CD14-positive monocyte (primary cell): ENCODE data around the gene SLC39A9. TPM values are rescaled to one million over a fixed set of nuclear protein-coding genes. Genes with fewer than 3 reads are reported as not detected.

Source experiments
- DNase-seq, 3 donors: peaks; one replicate each; pipeline ENCODE4 v3.0.0-alpha.2; 2011 to 2022
- H2AFZ ChIP-seq: 2 replicates; pipeline ENCODE4 v1.6.0; 2012; ENCODE audit warnings: mild to moderate bottlenecking, low read depth, low read length, inconsistent platforms; ENCODE audit not compliant: insufficient read depth, poor library complexity, severe bottlenecking
- H3K27ac ChIP-seq, 2 donors: 1 replicate in 1 of 2; 2 replicates in 1 of 2; pipeline ENCODE4 v1.5.1; 2012 to 2013; ENCODE audit warnings: low read length in 2 of 2, control low read depth in 1 of 2, inconsistent platforms in 1 of 2, low read depth in 1 of 2, mild to moderate bottlenecking in 1 of 2
- H3K27me3 ChIP-seq, 2 donors: one replicate each; pipeline versions ENCODE4 v1.6.0 to v1.6.1; 2011 to 2013; ENCODE audit warnings: low read length in 2 of 2; ENCODE audit not compliant: control insufficient read depth in 2 of 2, insufficient read depth in 2 of 2
- H3K36me3 ChIP-seq, 2 donors: replicated peaks in 1 of 2; 1 replicate in 1 of 2; 2 replicates in 1 of 2; pipeline versions ENCODE4 v1.5.1 to v1.6.1; 2012 to 2013; ENCODE audit warnings: low read length in 2 of 2, control low read depth in 1 of 2, inconsistent platforms in 1 of 2, mild to moderate bottlenecking in 1 of 2; ENCODE audit not compliant: insufficient read depth in 2 of 2, control insufficient read depth in 1 of 2
- H3K4me1 ChIP-seq, 2 donors: 1 replicate in 1 of 2; 2 replicates in 1 of 2; pipeline versions ENCODE4 v1.5.1 to v1.6.1; 2012 to 2013; ENCODE audit warnings: low read length in 2 of 2, control low read depth in 1 of 2, inconsistent platforms in 1 of 2, mild to moderate bottlenecking in 1 of 2, moderate library complexity in 1 of 2; ENCODE audit not compliant: insufficient read depth in 2 of 2, control insufficient read depth in 1 of 2
- H3K4me2 ChIP-seq: replicated peaks from 2 replicates; pipeline ENCODE3; 2012; ENCODE audit warnings: low read length, moderate library complexity, mild to moderate bottlenecking; ENCODE audit not compliant: poor library complexity, severe bottlenecking; ENCODE audit errors: extremely low read depth
- H3K4me3 ChIP-seq, 3 experiments: fragments of 200-600 bp in 1 of 3; sonication (generic) in 1 of 3; replicated peaks in 1 of 3; 1 replicate in 2 of 3; 2 replicates in 1 of 3; pipeline ENCODE4 v1.5.1; 2011 to 2013; ENCODE audit warnings: low read length in 3 of 3, mild to moderate bottlenecking in 3 of 3, control low read depth in 2 of 3, low read depth in 2 of 3, inconsistent platforms in 1 of 3, moderate library complexity in 1 of 3
- H3K79me2 ChIP-seq: 2 replicates; pipeline ENCODE4 v1.6.0; 2012; ENCODE audit warnings: mild to moderate bottlenecking, control low read depth, inconsistent platforms, low read length, moderate library complexity; ENCODE audit not compliant: insufficient read depth
- H3K9ac ChIP-seq: 2 replicates; pipeline ENCODE4 v1.6.0; 2017; ENCODE audit warnings: low read length, mild to moderate bottlenecking; ENCODE audit not compliant: insufficient read depth, poor library complexity, severe bottlenecking
- H3K9me3 ChIP-seq, 2 donors: replicated peaks in 1 of 2; 1 replicate in 1 of 2; 2 replicates in 1 of 2; pipeline versions ENCODE4 v1.5.1 to v1.6.1; 2012 to 2013; ENCODE audit warnings: low read length in 2 of 2, control low read depth in 1 of 2; ENCODE audit not compliant: control insufficient read depth in 1 of 2, insufficient read depth in 1 of 2
- H4K20me1 ChIP-seq: 2 replicates; pipeline ENCODE4 v1.6.0; 2012; ENCODE audit warnings: mild to moderate bottlenecking, low read length, control low read depth, moderate library complexity; ENCODE audit not compliant: insufficient read depth
- H3K27ac Mint-ChIP-seq, 7 donors: one replicate each; pipeline ENCODE4 v1.8.0; 2020; ENCODE audit warnings: mild to moderate bottlenecking in 7 of 7, mixed read lengths in 7 of 7, moderate library complexity in 6 of 7, inconsistent platforms in 2 of 7
- H3K27me3 Mint-ChIP-seq, 3 donors: one replicate each; pipeline ENCODE4 v1.8.0; 2021 to 2022; ENCODE audit warnings: low read depth in 3 of 3, mild to moderate bottlenecking in 3 of 3, mixed read lengths in 3 of 3, moderate library complexity in 3 of 3, inconsistent platforms in 1 of 3
- H3K36me3 Mint-ChIP-seq, 2 donors: one replicate each; pipeline ENCODE4 v1.8.0; 2020; ENCODE audit warnings: mixed read lengths in 2 of 2, inconsistent platforms in 1 of 2, mild to moderate bottlenecking in 1 of 2
- H3K4me1 Mint-ChIP-seq: one replicate; pipeline ENCODE4 v1.8.0; 2020; ENCODE audit warnings: mild to moderate bottlenecking, mixed read lengths
- H3K4me3 Mint-ChIP-seq, 2 donors: one replicate each; pipeline ENCODE4 v1.8.0; 2020; ENCODE audit warnings: mild to moderate bottlenecking in 2 of 2, mixed read lengths in 2 of 2, moderate library complexity in 1 of 2
- H3K9me3 Mint-ChIP-seq, 7 donors: one replicate each; pipeline ENCODE4 v1.8.0; 2020 to 2022; ENCODE audit warnings: mixed read lengths in 7 of 7, mild to moderate bottlenecking in 6 of 7, moderate library complexity in 6 of 7, inconsistent platforms in 2 of 7
- CTCF ChIP-seq: fragments of 200-600 bp; IDR thresholded peaks from one replicate; pipeline ENCODE4 v1.8.0; 2022; ENCODE audit warnings: antibody characterized with exemption, mild to moderate bottlenecking
- WGBS: methylation state at CpG from one replicate; pipeline ENCODE4 v1.1.5; 2013; ENCODE audit warnings: missing lambda C conversion rate; ENCODE audit not compliant: insufficient coverage; 5-methylcytosine and 5-hydroxymethylcytosine counted together
- intact Hi-C, 2 donors: fragments of 100-400 bp; cut with micrococcal nuclease; formaldehyde crosslinking; loops; one replicate each; pipeline versions ENCODE4 v1.15.0 to v1.15.1; 2023
- polyA plus RNA-seq, 3 donors: library from polyadenylated mRNA; depleted of rRNA in 1 of 3; unstranded in 2 of 3; stranded (reverse) in 1 of 3; fragments of 300-500 nt in 2 of 3; fragments of >200 nt in 1 of 3; fragmentation: Illumina TruSeq in 2 of 3; gene quantifications; 1 replicate in 2 of 3; 2 replicates in 1 of 3; pipeline ENCODE4 v1.2.3, GENCODE V29; 2012 to 2021

Gene SLC39A9
- polyA plus RNA-seq, 3 donors: 28.6 to 44.2 (median 37.6) TPM

- DNase-seq: no peak
- no peak overlapping the region for H3K4me3 ChIP-seq
These were observed 6.0 kb downstream of the SLC39A9 start for GRCh38 chr14:69404478-69404877.

DNA sequence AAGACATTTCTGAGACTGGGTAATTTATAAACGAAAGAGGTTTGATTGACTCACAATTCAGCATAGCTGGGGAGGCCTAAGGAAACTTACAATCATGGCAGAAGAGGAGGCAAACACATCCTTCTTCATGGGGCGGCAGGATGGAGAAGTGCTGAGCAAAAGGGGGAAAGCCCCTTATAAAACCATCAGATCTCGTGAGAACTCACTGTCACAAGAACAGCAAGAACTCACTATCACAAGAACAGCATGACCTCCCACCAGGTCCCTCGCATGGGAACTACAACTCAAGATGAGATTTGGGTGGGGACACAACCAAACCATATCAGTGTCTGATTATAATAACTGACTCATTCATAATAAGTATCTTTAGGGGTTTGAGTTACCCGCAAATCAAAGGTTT, 6.4 kb downstream of the SLC39A9 start:
- no peak overlapping the region for H3K27ac Mint-ChIP-seq
- H3K9ac ChIP-seq: no peak overlapping the region
- no CpG with 5 or more reads among the region's 5 CpGs for WGBS
- H3K4me2 ChIP-seq: no peak overlapping the region
- H3K4me3 ChIP-seq: no peak overlapping the region
- H3K79me2 ChIP-seq: peaks cover 95% of the 10 kb centered on the region
- H3K4me1 Mint-ChIP-seq: peaks cover 41% of the 10 kb centered on the region
- peaks cover 8 to 16% of the 10 kb centered on the region in 2 donors for H3K36me3 Mint-ChIP-seq
- peaks cover 64% of the 10 kb centered on the region for H4K20me1 ChIP-seq
- H2AFZ ChIP-seq: no peak overlapping the region
- no peak for DNase-seq
- intact Hi-C loops: no loop called here
- no peaks in the 10 kb centered on the region for H3K9me3 ChIP-seq
- H3K9me3 Mint-ChIP-seq: peaks cover 0 to 2% (median 0%) of the 10 kb centered on the region in 7 donors
- H3K36me3 ChIP-seq: peaks cover 0 to 12% of the 10 kb centered on the region in 2 donors
- no peak overlapping the region for H3K27ac ChIP-seq
- peaks cover 30 to 36% of the 10 kb centered on the region in 2 donors for H3K4me1 ChIP-seq
- H3K27me3 ChIP-seq: no peaks in the 10 kb centered on the region
- no peak for TF ChIP-seq CTCF
- no peak overlapping the region for H3K4me3 Mint-ChIP-seq
- H3K27me3 Mint-ChIP-seq: peaks cover 0 to 2% (median 0%) of the 10 kb centered on the region in 3 donors

More at GRCh38 chr14:69404478-69404877, 6.0 kb downstream of the SLC39A9 start:
- H3K9me3 Mint-ChIP-seq: peaks cover 0 to 2% (median 0%) of the 10 kb centered on the region in 7 donors
- intact Hi-C loops: no loop called here
- Histone ChIP-seq H3K4me2 (no peak overlapping the region), H3K9ac (no peak overlapping the region), H3K36me3 (peaks cover 0 to 12% of the 10 kb centered on the region in 2 donors), H3K4me1 (peaks cover 34 to 40% of the 10 kb centered on the region in 2 donors), H3K27ac (no peak overlapping the region), H3K79me2 (peaks cover 95% of the 10 kb centered on the region), H4K20me1 (peaks cover 60% of the 10 kb centered on the region), H3K9me3 (no peaks in the 10 kb centered on the region), H3K27me3 (no peaks in the 10 kb centered on the region), H2AFZ (no peak overlapping the region)
- peaks cover 0 to 2% (median 0%) of the 10 kb centered on the region in 3 donors for H3K27me3 Mint-ChIP-seq
- H3K4me1 Mint-ChIP-seq: peaks cover 45% of the 10 kb centered on the region
- TF ChIP-seq CTCF: no peak
- H3K36me3 Mint-ChIP-seq: peaks cover 8 to 16% of the 10 kb centered on the region in 2 donors
- H3K27ac Mint-ChIP-seq: no peak overlapping the region
- no CpG with 5 or more reads among the region's 3 CpGs for WGBS
- H3K4me3 Mint-ChIP-seq: no peak overlapping the region
